Heart right ventricle (tissue), 16 donors: ENCODE results near the gene TDRD7. TPM values are rescaled to one million over a fixed set of nuclear protein-coding genes. Genes with fewer than 3 reads are reported as not detected.

Source experiments
- ATAC-seq, 8 donors: fragments of 200-7000 bp; cut with Tn5 transposase; one replicate each; pipeline ENCODE4 v1.9.1; 2020; ENCODE audit warnings: mild to moderate bottlenecking in 8 of 8, moderate library complexity in 8 of 8, moderate number of reproducible peaks in 1 of 8
- DNase-seq, 2 donors: peaks; one replicate each; pipeline ENCODE4 v3.0.0-alpha.2; 2020
- H3K27ac ChIP-seq, 10 donors: fragments of 200-600 bp; sonication (generic) in 2 of 10; one replicate each; pipeline versions ENCODE4 v1.5.0 to v1.8.0; 2020 to 2022; ENCODE audit warnings: mild to moderate bottlenecking in 3 of 10
- H3K27me3 ChIP-seq, 7 donors: fragments of 200-600 bp; one replicate each; pipeline ENCODE4 v1.8.0; 2021 to 2022; ENCODE audit warnings: mild to moderate bottlenecking in 2 of 7
- H3K36me3 ChIP-seq, 9 donors: fragments of 200-600 bp; sonication (generic) in 1 of 9; one replicate each; pipeline versions ENCODE4 v1.5.0 to v1.8.0; 2020 to 2022; ENCODE audit warnings: mild to moderate bottlenecking in 2 of 9
- H3K4me1 ChIP-seq, 9 donors: fragments of 200-600 bp; sonication (generic) in 1 of 9; one replicate each; pipeline versions ENCODE4 v1.5.0 to v1.8.0; 2020 to 2022; ENCODE audit warnings: mild to moderate bottlenecking in 4 of 9
- H3K4me3 ChIP-seq, 10 donors: fragments of 200-600 bp; sonication (generic) in 2 of 10; one replicate each; pipeline versions ENCODE4 v1.5.0 to v1.8.0; 2020 to 2022; ENCODE audit warnings: mild to moderate bottlenecking in 7 of 10, moderate library complexity in 2 of 10
- H3K9me3 ChIP-seq, 11 donors: fragments of 200-600 bp in 10 of 11; sonication (generic) in 2 of 11; one replicate each; pipeline versions ENCODE4 v1.5.0 to v1.8.0; 2013 to 2022; ENCODE audit warnings: mild to moderate bottlenecking in 2 of 11, control low read depth in 1 of 11, moderate library complexity in 1 of 11
- WGBS, 2 donors: extraction: QIAGEN DNeasy Blood & Tissue Kit; methylation state at CpG; one replicate each; pipeline ENCODE4 v1.1.7; 2013; ENCODE audit warnings: inconsistent platforms in 1 of 2; 5-methylcytosine and 5-hydroxymethylcytosine counted together
- intact Hi-C, 10 donors: fragments of 100-400 bp; cut with DNase I; formaldehyde crosslinking; loops; one replicate each; pipeline versions ENCODE4 v1.11.1 to v1.14.2; 2022
- polyA plus RNA-seq, 2 donors: library from polyadenylated mRNA; stranded (reverse); fragments of 200-250 nt; gene quantifications; one replicate each; pipeline ENCODE4 v1.2.3, GENCODE V29; 2013
- total RNA-seq, 10 donors: library from RNA; stranded (reverse); fragmentation: NEBNext Ultra II Directional in 3 of 10; extraction: Animal tissue kit (Norgen Biotek cat#: 25700) in 3 of 10; gene quantifications; one replicate each; pipeline versions ENCODE4 v1.2.1 to v1.2.4, GENCODE V29; 2021 to 2023
- TF ChIP-seq, protein P1 (sequence below), 9 donors: fragments of 200-600 bp; sonication (generic) in 2 of 9; IDR thresholded peaks; one replicate each; pipeline versions ENCODE4 v1.5.0 to v1.8.0; 2021 to 2022; ENCODE audit warnings: antibody characterized with exemption in 9 of 9, mild to moderate bottlenecking in 5 of 9, moderate library complexity in 1 of 9
- donor health status: Arrhythmogenic right ventricular cardiomyopathy.
- donor health status: ischemic (EF 13 %, LVEDD 7.1; RV severe dilation, severe dysfunction).
- donor health status: healthy with polysubstance abuse.
- donor health status: DM: no; HTN: yes; CAD: no.
- donor health status: DM: no; HTN: no; CAD: no.
- donor health status: ischemic (EF 25% LVEDD 6.9; RV normal size, moderate dysfunction).
- donor health status: ischemic (EF 25% LVEDD 5.7; RV mildly dilated, moderate dysfunction).
- donor health status: healthy.
- donor health status: DM: yes; HTN: yes; CAD: no.
- donor health status: Ischemic cardiomyopathy.
- donor health status: ischemic (EF 35%, LVEDD 5.7; RV mildly dilated, moderate dysfunction).
- donor health status: nonischemic (EF 11% LVEDD 7.7; RV severe dilation, severe dysfunction).
- donor health status: DM: yes; HTN: yes; CAD: no.
- donor health status: PGD.
- donor health status: ischemic (EF 29% LVEDD 5.4; RV normal size, mild dysfunction).
- donor health status: nonischemic (EF 23%, LVEDD 6.1; RV moderate dilation, normal function).

TDRD7 gene
- total and polyA plus RNA-seq, 12 donors, result 4.0 to 12.8 (median 8.0) TPM

DNA sequence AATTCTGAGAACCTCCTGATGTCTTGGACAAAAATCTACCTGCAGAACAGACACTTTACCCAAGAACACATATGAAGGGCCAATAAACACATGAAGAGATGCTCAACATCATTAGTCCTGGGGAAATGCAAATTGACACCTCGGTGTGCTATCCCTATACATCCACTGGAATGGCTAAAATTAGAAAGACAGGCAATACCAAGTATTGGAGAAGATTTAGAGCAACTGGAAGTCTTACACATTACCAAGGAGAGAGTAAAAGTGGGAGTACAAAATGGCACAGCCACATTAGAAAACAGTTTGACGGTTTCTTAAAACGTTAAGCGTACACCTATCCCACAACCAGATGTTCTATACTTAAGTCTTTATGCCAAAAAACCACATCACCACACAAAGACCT is 3.3 kb upstream of the TDRD7 start:
- Histone ChIP-seq H3K27ac (no peak overlapping the region), H3K4me3 (no peak overlapping the region), H3K36me3 (no peaks in the 10 kb centered on the region), H3K27me3 (peaks cover 0 to 4% (median 2%) of the 10 kb centered on the region in 7 donors), H3K9me3 (peaks cover 0 to 12% (median 10%) of the 10 kb centered on the region in 11 donors), H3K4me1 (peaks cover 5 to 18% (median 14%) of the 10 kb centered on the region in 9 donors)
- TF ChIP-seq, protein P1, sequence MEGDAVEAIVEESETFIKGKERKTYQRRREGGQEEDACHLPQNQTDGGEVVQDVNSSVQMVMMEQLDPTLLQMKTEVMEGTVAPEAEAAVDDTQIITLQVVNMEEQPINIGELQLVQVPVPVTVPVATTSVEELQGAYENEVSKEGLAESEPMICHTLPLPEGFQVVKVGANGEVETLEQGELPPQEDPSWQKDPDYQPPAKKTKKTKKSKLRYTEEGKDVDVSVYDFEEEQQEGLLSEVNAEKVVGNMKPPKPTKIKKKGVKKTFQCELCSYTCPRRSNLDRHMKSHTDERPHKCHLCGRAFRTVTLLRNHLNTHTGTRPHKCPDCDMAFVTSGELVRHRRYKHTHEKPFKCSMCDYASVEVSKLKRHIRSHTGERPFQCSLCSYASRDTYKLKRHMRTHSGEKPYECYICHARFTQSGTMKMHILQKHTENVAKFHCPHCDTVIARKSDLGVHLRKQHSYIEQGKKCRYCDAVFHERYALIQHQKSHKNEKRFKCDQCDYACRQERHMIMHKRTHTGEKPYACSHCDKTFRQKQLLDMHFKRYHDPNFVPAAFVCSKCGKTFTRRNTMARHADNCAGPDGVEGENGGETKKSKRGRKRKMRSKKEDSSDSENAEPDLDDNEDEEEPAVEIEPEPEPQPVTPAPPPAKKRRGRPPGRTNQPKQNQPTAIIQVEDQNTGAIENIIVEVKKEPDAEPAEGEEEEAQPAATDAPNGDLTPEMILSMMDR (IDR thresholded peaks at IDR 0.05), result no peak
- intact Hi-C loops, result no loop called here
- DNase-seq (no peak), ATAC-seq (no peak)
- WGBS, 2 donors, result 88 to 91% methylated on average over 4 of the region's 4 CpGs

DNA sequence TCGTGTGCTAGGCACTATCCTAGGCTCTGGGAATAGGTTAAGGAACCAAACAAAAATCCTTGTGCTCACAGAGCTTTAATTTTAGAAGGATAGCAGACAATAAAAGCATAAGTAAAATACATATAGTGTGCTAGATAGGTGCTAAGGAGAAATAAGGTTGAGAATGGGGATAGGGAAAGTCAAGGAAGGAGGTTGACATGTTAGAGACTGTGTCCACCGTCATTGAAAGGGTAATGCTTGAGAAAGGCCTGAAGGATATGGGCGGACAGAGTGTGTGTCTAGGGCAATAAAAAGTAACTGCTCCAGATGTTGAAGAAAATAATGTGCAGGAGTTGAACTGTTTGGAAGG is 482 bp upstream of the TDRD7 start:
- DNase-seq (no peak), ATAC-seq (no peak)
- peaks cover 5 to 21% (median 17%) of the 10 kb centered on the region in 9 donors for H3K4me1 ChIP-seq
- peaks cover 0 to 4% (median 0%) of the 10 kb centered on the region in 7 donors for H3K27me3 ChIP-seq
- intact Hi-C loops, result loop anchor here in 8 of 10 donors (5.0 to 10.0 kb wide), 2 partner anchors 203 to 206 kb away; no protein-coding TSS in a partner anchor
- peaks cover 0 to 4% (median 0%) of the 10 kb centered on the region in 9 donors for H3K36me3 ChIP-seq
- peak overlapping the region; percentile 77 to 100 (median 98) for H3K4me3 ChIP-seq
- WGBS, 2 donors, result 25 to 31% methylated on average over 3 of the region's 3 CpGs
- H3K9me3 ChIP-seq, result no peaks in the 10 kb centered on the region
- TF ChIP-seq, protein P1 (IDR thresholded peaks at IDR 0.05), result no peak
- H3K27ac ChIP-seq, result peak overlapping the region in 7 of 10 donors; percentile 15 to 95 (median 87)

DNA sequence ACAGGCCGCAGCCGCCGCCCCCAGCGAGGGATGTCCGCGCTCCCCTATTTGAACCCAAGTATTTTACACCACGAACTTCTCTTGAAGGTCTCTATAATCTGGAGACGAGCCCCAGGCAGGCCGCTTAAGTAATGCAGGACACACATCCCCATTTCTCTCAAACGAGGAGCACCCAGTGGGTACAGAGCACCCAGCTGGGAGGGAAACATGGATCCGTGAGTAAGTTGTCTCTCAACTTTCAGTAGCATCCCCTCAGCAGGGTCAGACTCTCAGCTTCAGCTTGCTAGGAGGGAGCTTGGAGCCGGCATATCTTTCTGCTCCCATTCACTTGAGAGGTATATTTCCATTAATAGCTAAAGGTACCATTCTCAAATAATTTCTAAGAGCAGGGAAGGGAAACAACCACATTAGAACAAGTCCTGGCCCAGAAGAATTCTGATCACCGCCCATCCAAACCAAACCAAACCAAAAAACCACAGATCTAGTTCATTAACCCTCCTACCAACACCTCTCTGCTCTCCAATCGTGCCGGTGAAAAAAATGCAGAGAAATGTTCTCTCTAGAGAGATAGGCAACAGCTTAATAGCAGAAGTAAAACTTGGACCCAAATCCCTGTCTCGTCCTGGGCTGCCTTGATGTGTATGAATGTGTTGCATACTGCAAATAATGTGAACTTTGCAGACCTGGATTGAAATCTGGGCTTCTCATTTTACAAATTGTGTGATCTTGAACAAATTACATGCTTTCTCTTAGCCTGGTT is 910 bp downstream of the TDRD7 start:
- TF ChIP-seq, protein P1 (IDR thresholded peaks at IDR 0.05), result no peak
- intact Hi-C loops, result loop anchor here in 8 of 10 donors (5.0 to 10.0 kb wide), 2 partner anchors 202 to 204 kb away; no protein-coding TSS in a partner anchor
- peak overlapping the region; percentile 23 to 95 (median 88) for H3K27ac ChIP-seq
- ATAC-seq (peak in 5 of 8 donors; percentile 1 to 35 (median 29)), DNase-seq (no peak)
- peaks cover 0 to 3% (median 0%) of the 10 kb centered on the region in 7 donors for H3K27me3 ChIP-seq
- peaks cover 5 to 24% (median 17%) of the 10 kb centered on the region in 9 donors for H3K4me1 ChIP-seq
- peak overlapping the region; percentile 77 to 100 (median 98) for H3K4me3 ChIP-seq
- peaks cover 0 to 4% (median 0%) of the 10 kb centered on the region in 9 donors for H3K36me3 ChIP-seq
- no peaks in the 10 kb centered on the region for H3K9me3 ChIP-seq
- WGBS, 2 donors, result 8 to 12% methylated on average over 16 of the region's 16 CpGs

DNA sequence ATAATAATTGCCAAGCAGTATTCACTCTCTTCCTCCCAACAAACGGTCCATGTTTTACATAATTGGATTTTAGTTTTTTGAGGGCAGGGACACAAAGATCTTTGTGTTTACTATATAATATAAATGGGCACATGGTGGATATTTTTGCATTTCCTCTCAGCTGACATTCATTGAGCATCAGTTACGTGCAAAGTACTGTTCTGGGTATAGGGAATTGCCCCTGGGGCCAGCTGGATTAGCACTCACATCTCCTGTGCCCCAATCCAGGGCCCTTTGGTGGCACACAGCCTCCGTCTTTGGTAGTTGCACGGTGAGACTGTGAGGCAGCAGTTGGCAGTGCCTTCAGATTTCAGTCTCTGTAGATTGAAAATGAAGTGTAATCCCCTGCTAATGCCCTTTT is 1.6 kb downstream of the TDRD7 start:
- Histone ChIP-seq H3K27me3 (no peaks in the 10 kb centered on the region), H3K27ac (peak overlapping the region in 1 of 10 donors; percentile 91), H3K9me3 (no peaks in the 10 kb centered on the region), H3K36me3 (peaks cover 0 to 4% (median 0%) of the 10 kb centered on the region in 9 donors), H3K4me3 (peak overlapping the region in 4 of 10 donors; percentile 97 to 100 (median 98)), H3K4me1 (peaks cover 5 to 26% (median 17%) of the 10 kb centered on the region in 9 donors)
- intact Hi-C loops, result loop anchor here in 8 of 10 donors (5.0 to 10.0 kb wide), 2 partner anchors 201 to 204 kb away; no protein-coding TSS in a partner anchor
- DNase-seq (no peak), ATAC-seq (no peak)
- TF ChIP-seq, protein P1 (IDR thresholded peaks at IDR 0.05), result no peak
- 65 to 71% methylated on average over 4 of the region's 4 CpGs for WGBS, 2 donors
